Right cardiac atrium (tissue), 5 donors: ENCODE measurements around the gene CBR4. TPM values are rescaled to one million over a fixed set of nuclear protein-coding genes. Genes with fewer than 3 reads are reported as not detected.
A peak's percentile ranks its signal among the peaks of the same experiment; 100 is the strongest.
"Not testable (repeated sequence)": the region's sequence is repeated elsewhere in the genome, so short reads cannot be mapped to it uniquely, and the experiment has no call there.

Experiments used
- ATAC-seq, 2 donors: fragments of 200-7000 bp; cut with Tn5 transposase; one replicate each; pipeline versions ENCODE4 v1.8.0 to v1.9.1; 2020; ENCODE audit warnings: moderate library complexity in 2 of 2, mild to moderate bottlenecking in 1 of 2
- DNase-seq, 3 donors: peaks; one replicate each; pipeline ENCODE4 v3.0.0-alpha.2; 2020
- H3K27ac ChIP-seq: one replicate; pipeline ENCODE4 v1.5.1; 2013; ENCODE audit warnings: mild to moderate bottlenecking, low read length, control low read depth, moderate library complexity
- H3K27me3 ChIP-seq: one replicate; pipeline ENCODE4 v1.6.1; 2013; ENCODE audit not compliant: control insufficient read depth, insufficient read depth
- H3K4me1 ChIP-seq: one replicate; pipeline ENCODE4 v1.6.1; 2013; ENCODE audit warnings: low read length; ENCODE audit not compliant: control insufficient read depth, insufficient read depth
- H3K4me3 ChIP-seq: one replicate; pipeline ENCODE4 v1.5.1; 2013; ENCODE audit warnings: low read length, control low read depth
- H3K9me3 ChIP-seq: one replicate; pipeline ENCODE4 v1.6.1; 2013; ENCODE audit warnings: low read length; ENCODE audit not compliant: control insufficient read depth
- whole genome bisulfite sequencing: extraction: QIAGEN DNeasy Blood & Tissue Kit; methylation state at CpG from one replicate; pipeline ENCODE4 v1.1.7; 2013; 5-methylcytosine and 5-hydroxymethylcytosine counted together
- intact Hi-C, 4 donors: fragments of 100-400 bp; cut with DNase I; formaldehyde crosslinking; loops; one replicate each; pipeline versions ENCODE4 v1.11.0 to v1.14.0; 2022 to 2023
- polyA plus RNA-seq: library from polyadenylated mRNA; stranded (reverse); fragments of 200-250 nt; gene quantifications from one replicate; pipeline ENCODE4 v1.2.3, GENCODE V29; 2013
- total RNA-seq, 4 donors: library from RNA; stranded (reverse); fragmentation: NEBNext Ultra II Directional; extraction: Animal tissue kit (Norgen Biotek cat#: 25700); gene quantifications; one replicate each; pipeline ENCODE4 v1.2.1, GENCODE V29; 2021
- donor health status: healthy with polysubstance abuse.
- donor health status: DM: no; HTN: yes; CAD: no.
- donor health status: DM: no; HTN: no; CAD: no.
- donor health status: DM: no; HTN: yes; CAD: no; lungs with severe emphysema.
- donor health status: DM: yes; HTN: yes; CAD: no.

CBR4 gene
- total and polyA plus RNA-seq, 5 donors, result 14.1 to 19.7 (median 17.4) TPM

DNA sequence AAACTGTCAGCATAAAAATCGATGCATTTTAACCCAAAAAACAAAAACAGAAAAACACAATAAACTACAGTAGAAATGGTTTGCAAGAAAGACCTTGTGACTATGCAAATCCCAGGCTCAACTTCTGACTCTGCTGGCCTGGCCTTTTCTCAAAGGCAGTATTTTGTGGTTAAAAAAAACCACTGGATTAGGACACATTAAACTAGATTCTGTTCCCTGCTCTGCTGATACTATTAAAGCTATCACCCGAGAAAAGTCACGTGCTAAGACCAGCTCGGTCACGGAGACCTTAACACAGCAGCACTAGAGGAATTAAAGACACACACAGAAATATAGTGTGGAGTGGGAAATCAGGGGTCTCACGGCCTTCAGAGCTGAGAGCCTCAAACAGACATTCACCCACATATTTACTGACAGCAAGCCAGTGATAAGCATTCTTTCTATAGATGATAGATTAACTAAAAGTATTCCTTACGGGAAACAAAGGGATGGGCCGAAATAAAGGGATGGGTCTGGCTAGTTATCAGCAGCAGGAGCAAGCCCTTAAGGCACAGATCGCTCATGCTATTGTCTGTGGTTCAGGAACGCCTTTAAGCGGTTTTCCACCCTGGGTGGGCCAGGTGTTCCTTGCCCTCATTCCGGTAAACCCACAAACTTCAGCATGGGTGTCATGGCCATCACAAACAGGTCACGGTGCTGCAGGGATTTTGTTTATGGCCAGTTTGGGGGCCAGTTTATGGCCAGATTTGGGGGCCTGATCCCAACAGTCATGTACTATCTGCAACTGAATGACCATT lies 16.1 kb downstream of the CBR4 start:
- ATAC-seq, result peak; percentile 49 to 64
- WGBS, result 72% methylated on average over 13 of the region's 13 CpGs
- Histone ChIP-seq H3K27ac (no peak overlapping the region), H3K9me3 (no peaks in the 10 kb centered on the region), H3K4me1 (no peaks in the 10 kb centered on the region), H3K4me3 (no peak overlapping the region), H3K27me3 (no peaks in the 10 kb centered on the region)
- intact Hi-C loops, result loop anchor here in 1 of 4 donors (10.0 kb wide), 1 partner anchor 491 kb away; no protein-coding TSS in a partner anchor
- DNase-seq, result peak in 1 of 3 donors; percentile 19

GRCh38 chr4:168992952-168993482 lies 17.0 kb downstream of the CBR4 start:
- 95% methylated on average over 7 of the region's 7 CpGs for WGBS
- not testable (repeated sequence) for H3K9me3 ChIP-seq, H3K27ac ChIP-seq, H3K4me3 ChIP-seq, ATAC-seq, H3K4me1 ChIP-seq, H3K27me3 ChIP-seq, DNase-seq
- intact Hi-C loops, result loop anchor here in 1 of 4 donors (10.0 kb wide), 1 partner anchor 492 kb away; no protein-coding TSS in a partner anchor

DNA sequence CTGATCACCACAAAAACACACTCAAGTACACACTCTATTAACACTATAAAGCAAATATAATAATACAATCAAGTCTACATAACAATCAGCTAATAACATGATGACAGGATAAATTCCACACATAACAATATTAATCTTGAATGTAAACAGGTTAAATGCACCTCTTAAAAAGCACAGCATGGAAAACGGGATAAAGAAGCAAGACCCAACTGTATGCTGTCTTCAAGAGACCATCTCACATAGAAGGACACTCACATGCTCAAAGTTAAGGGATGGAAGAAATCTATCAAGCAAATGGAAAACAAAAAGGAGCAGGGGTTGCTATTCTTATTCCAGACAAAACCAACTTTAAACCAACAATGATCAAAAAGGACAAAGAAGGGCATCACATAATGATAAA lies 28.1 kb downstream of the CBR4 start:
- WGBS, result 93% methylated on average over 1 of the region's 1 CpG

DNA sequence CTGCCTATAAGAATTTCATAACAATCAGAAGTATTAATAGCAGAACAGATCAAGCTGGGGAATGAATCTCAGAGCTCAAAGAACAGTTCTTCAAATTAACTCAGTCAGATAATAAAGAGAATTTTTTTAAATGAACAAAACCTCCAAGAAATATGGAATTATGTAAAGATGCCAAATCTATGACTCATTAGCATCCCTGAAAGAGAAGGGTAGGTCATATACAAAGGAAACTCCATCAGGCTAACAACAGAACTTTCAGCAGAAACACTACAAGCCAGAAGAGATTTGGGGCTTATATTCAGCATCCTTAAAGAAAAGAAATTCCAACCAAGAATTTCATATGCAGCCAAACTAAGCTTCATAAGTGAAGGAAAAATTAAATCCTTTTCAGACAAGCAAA lies 28.6 kb downstream of the CBR4 start:
- ATAC-seq (no peak), DNase-seq (no peak)
- H3K27ac ChIP-seq, result no peak overlapping the region
- no peaks in the 10 kb centered on the region for H3K9me3 ChIP-seq
- no peak overlapping the region for H3K4me3 ChIP-seq
- H3K27me3 ChIP-seq, result no peaks in the 10 kb centered on the region
- intact Hi-C loops, result no loop called here
- no peaks in the 10 kb centered on the region for H3K4me1 ChIP-seq

More for the DNA sequence above, 28.1 kb downstream of the CBR4 start:
- Histone ChIP-seq H3K27ac (no peak overlapping the region), H3K27me3 (no peaks in the 10 kb centered on the region), H3K4me3 (no peak overlapping the region), H3K4me1 (no peaks in the 10 kb centered on the region), H3K9me3 (no peaks in the 10 kb centered on the region)
- ATAC-seq (no peak), DNase-seq (no peak)
- intact Hi-C loops, result no loop called here

- ATAC-seq, result peak in 1 of 2 donors; percentile 22
- H3K27ac ChIP-seq, result no peak overlapping the region
- intact Hi-C loops, result no loop called here
- no peaks in the 10 kb centered on the region for H3K9me3 ChIP-seq
- WGBS, result 92% methylated on average over 7 of the region's 7 CpGs
- no peak for DNase-seq
- H3K4me1 ChIP-seq, result no peaks in the 10 kb centered on the region
- H3K4me3 ChIP-seq, result no peak overlapping the region
- no peaks in the 10 kb centered on the region for H3K27me3 ChIP-seq
Measured at GRCh38 chr4:168979338-168979737, 30.7 kb downstream of the CBR4 start.

- Histone ChIP-seq H3K27me3 (no peaks in the 10 kb centered on the region), H3K4me3 (no peak overlapping the region), H3K9me3 (no peaks in the 10 kb centered on the region), H3K27ac (no peak overlapping the region), H3K4me1 (no peaks in the 10 kb centered on the region)
- 100% methylated on average over 1 of the region's 1 CpG for WGBS
- intact Hi-C loops, result no loop called here
- DNase-seq, result no peak
- ATAC-seq, result no peak
Measured at GRCh38 chr4:168978001-168978700, 31.9 kb downstream of the CBR4 start.

GRCh38 chr4:168972596-168972995 lies 37.5 kb downstream of the CBR4 start:
- Histone ChIP-seq H3K27ac (no peak overlapping the region), H3K9me3 (no peaks in the 10 kb centered on the region), H3K27me3 (no peaks in the 10 kb centered on the region), H3K4me1 (no peaks in the 10 kb centered on the region), H3K4me3 (no peak overlapping the region)
- WGBS, result 95% methylated on average over 4 of the region's 4 CpGs
- ATAC-seq (no peak), DNase-seq (no peak)
- intact Hi-C loops, result no loop called here

DNA sequence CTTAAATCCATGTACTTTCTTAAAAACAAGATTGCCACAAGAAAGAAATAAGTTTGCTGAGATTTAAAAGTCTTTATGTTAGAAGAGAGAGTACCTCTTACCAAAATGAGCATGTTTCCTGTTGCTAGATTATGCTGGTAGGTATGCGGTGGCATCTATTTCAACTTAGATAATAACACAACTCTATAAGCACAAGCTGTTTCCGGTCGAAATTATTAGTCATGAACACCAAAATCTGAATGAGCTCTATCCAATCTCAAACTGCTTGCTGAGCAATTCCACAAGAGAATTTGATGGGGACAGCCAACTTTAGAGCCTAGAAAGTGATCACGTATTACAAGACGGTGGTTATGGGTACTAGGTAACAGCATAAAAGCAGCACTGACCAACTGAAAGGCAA lies 49.3 kb downstream of the CBR4 start:
- ATAC-seq (no peak), DNase-seq (no peak)
- Histone ChIP-seq H3K4me1 (no peaks in the 10 kb centered on the region), H3K27me3 (no peaks in the 10 kb centered on the region), H3K4me3 (no peak overlapping the region), H3K9me3 (no peaks in the 10 kb centered on the region), H3K27ac (no peak overlapping the region)
- WGBS, result 96% methylated on average over 5 of the region's 5 CpGs
- intact Hi-C loops, result no loop called here

GRCh38 chr4:168955674-168956073 lies 54.4 kb downstream of the CBR4 start:
- intact Hi-C loops, result no loop called here
- WGBS, result 96% methylated on average over 2 of the region's 2 CpGs
- ATAC-seq, result no peak

GRCh38 chr4:168952821-168953246 lies 57.2 kb downstream of the CBR4 start:
- DNase-seq, result peak in 1 of 3 donors; percentile 59
- WGBS, result 92% methylated on average over 3 of the region's 3 CpGs
- H3K9me3 ChIP-seq, H3K4me1 ChIP-seq, intact Hi-C loops, H3K27ac ChIP-seq, H3K4me3 ChIP-seq, ATAC-seq, H3K27me3 ChIP-seq: not testable (repeated sequence)

More at GRCh38 chr4:168955674-168956073, 54.4 kb downstream of the CBR4 start:
- H3K27ac ChIP-seq, result no peak overlapping the region
- H3K27me3 ChIP-seq, result no peaks in the 10 kb centered on the region
- no peaks in the 10 kb centered on the region for H3K9me3 ChIP-seq
- no peak overlapping the region for H3K4me3 ChIP-seq
- no peak for DNase-seq
- H3K4me1 ChIP-seq, result no peaks in the 10 kb centered on the region

DNA sequence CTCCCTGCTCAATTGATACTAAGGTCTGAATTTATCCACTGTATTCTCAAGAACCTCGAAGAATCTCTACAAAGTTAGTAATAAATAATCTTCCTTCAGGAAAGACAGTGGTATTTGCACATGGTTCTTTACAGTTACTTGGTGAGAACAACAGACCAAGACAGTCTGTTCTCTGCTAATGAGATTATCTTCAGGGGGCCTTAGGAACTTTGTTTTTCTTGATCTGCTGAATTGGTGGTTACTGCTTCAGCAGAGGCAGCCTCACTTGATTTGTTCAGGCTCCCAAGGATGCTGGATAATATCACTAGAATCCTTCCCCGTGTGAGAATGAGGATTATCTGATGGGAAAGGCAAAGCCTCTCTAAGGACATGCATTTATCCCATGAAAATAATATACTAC lies 64.8 kb downstream of the CBR4 start:
- ATAC-seq, result no peak
- 61% methylated on average over 2 of the region's 2 CpGs for WGBS
- Histone ChIP-seq H3K27ac (no peak overlapping the region), H3K27me3 (no peaks in the 10 kb centered on the region), H3K4me3 (no peak overlapping the region), H3K4me1 (no peaks in the 10 kb centered on the region), H3K9me3 (no peaks in the 10 kb centered on the region)
- no peak for DNase-seq
- intact Hi-C loops, result no loop called here
